GM12801 (cell line): ENCODE results near the gene NET1.

ENCODE experiments used
- TF ChIP-seq, protein P1 (sequence below): IDR thresholded peaks from one replicate; pipeline ENCODE4 v1.5.1; 2011; ENCODE audit warnings: control low read depth; ENCODE audit not compliant: insufficient read length; ENCODE audit errors: extremely low read depth

Gene NET1

DNA sequence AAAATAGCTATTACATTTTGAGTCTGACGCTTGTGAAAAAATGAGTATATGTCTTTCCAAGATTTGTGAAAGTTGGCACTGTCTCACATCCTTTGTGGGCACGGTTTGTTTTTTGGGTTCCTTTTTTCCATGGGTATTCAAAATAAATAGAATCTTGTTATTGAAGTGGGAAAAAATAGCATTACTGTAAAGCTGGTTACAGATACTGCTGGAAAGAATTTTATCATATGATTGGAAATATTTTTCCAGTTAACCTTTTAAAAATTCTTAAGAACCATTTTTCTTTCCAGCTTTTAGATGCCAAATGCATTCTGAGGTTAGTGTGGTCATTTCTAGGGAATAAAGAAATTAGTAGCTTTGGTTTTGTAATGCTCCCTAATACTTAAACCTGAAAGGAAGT, 11.4 kb downstream of the NET1 start:
- TF ChIP-seq, protein P1, sequence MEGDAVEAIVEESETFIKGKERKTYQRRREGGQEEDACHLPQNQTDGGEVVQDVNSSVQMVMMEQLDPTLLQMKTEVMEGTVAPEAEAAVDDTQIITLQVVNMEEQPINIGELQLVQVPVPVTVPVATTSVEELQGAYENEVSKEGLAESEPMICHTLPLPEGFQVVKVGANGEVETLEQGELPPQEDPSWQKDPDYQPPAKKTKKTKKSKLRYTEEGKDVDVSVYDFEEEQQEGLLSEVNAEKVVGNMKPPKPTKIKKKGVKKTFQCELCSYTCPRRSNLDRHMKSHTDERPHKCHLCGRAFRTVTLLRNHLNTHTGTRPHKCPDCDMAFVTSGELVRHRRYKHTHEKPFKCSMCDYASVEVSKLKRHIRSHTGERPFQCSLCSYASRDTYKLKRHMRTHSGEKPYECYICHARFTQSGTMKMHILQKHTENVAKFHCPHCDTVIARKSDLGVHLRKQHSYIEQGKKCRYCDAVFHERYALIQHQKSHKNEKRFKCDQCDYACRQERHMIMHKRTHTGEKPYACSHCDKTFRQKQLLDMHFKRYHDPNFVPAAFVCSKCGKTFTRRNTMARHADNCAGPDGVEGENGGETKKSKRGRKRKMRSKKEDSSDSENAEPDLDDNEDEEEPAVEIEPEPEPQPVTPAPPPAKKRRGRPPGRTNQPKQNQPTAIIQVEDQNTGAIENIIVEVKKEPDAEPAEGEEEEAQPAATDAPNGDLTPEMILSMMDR: no peak

DNA sequence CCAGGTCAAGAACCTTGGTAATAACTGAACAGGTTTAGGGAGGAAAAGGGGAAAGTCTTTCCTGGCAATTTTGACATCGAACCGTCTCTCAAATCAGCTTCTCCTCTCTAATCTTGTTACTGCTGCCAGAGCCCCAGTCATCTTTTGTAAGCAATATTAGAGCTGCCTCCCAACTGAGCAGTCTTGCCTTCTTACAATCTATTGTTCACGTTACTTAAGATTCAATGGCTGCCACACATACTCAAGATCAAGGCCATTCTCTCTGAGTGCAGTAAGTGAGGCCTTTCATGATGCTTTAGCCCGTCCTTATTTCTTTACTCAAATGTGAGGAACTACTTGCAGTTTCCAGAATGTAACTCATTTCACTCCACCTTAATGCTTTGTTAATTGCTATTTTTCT, 12.4 kb downstream of the NET1 start:
- TF ChIP-seq, protein P1: no peak

DNA sequence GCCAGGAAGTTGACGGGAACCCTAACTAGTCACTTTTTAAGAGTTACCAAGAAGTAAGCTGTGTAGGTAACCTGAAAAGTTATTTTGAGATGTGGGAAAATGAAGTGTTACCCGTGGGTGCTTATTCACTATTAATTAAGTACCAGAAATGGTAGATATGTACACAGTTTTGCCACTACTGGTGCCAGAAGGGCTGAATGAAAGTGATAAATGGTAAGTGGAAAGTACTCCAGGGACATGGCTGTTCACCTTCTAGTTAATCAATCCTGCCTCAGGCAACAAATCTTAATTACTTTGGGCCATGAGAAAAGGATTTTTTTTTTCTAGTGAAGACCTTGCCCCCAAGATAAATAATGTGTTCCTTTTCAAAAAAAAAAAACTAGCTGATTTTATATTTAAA, 15.8 kb downstream of the NET1 start:
- TF ChIP-seq, protein P1: no peak

DNA sequence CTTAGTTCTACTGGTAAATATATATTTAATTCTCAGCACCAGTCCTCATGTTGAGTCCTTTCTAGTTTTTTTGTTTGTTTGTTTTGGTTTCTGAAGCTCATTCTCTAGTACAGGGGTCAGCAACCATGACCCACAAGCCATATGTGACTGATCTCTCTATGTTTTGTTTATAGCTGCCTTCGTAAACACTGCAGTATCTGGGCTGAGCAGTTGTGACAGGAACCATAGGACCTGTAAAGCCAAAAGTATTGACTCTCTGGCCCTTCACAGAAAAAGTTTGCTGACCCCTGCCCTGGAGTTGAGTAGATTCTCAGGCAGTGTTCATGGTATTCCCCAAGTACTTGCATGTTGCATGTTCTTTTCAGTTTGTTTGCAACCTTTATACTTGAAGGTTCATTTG, 20.8 kb downstream of the NET1 start:
- TF ChIP-seq, protein P1: no peak

DNA sequence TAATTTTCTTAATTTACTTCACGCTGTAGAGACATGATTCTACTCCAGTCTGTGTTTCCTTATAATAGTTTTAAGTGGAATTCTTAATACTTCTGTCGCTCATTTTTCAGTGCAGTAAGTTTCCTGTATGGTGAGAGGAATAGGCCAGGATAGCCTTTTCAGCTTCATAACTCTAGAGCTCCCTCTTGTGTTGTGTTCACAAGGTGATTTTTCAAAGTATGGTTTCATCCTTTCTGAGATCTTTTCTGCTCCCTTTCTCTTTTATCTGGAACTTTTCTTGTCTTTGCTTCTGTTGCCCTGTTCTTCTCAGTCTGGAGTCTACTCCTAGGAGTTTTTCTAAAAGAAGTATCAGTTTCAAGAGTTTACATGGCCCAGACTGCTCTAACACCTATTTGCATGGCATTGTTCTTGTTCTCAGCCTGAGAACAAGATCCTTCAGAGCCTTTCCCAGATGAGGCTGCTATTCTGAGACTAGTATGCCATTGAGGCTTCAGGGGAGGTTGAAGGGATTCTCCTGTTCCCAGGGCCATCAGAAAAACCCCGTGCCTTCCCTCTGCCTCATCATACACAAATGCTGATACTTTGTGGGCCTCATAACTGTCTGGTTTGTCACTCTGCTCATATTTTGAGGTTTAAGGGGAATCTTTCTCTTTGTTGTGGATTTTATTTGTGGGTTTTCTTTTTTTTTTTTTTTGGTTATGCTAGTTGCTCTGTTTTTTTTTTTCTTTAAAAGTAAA, 21.8 kb downstream of the NET1 start:
- TF ChIP-seq, protein P1: no peak

DNA sequence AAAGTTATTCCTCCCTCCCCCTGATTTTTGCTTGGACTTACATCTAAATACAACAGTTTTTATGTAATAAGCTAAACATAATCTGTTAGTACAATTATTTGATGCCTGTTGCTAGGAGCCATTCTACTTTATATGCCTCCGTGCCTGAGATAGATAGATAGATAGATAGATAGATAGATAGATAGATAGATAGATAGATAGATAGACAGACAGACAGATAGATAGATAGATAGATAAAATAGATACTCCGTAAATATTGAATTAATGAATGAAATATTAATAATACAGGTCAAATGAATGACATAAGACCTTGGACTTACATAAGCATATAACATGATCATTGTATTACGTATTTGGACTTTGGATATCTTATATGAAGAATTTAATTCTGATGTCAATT, 23.0 kb downstream of the NET1 start:
- TF ChIP-seq, protein P1: no peak

DNA sequence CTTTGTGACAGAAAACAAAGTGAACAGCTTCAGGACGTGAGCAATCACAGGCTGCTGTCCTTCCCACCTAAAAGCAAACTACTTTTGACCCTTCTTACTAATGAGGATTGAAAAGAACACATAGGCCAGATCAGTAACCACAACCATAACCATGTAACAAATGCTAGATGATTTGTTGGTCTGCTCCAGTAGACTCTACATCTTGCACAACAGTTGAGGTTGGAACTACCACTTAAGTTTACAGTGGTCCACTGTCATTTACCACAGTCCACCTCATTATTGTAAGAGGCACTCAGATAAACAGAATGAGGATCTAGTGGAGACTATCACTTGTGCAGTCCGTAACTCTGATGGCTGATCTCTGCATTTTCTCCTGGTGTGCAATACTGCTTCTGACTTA, 27.8 kb downstream of the NET1 start:
- TF ChIP-seq, protein P1: no peak
